GM12873 (cell line): ENCODE measurements around the gene SWI5.

ENCODE experiments used
- CTCF ChIP-seq: IDR thresholded peaks from 2 replicates; pipeline ENCODE4 v1.5.1; 2012; ENCODE audit warnings: low read depth, mild to moderate bottlenecking, moderate library complexity, low read length, control low read depth; ENCODE audit not compliant: insufficient read depth; ENCODE audit errors: missing control alignments

The SWI5 gene

DNA sequence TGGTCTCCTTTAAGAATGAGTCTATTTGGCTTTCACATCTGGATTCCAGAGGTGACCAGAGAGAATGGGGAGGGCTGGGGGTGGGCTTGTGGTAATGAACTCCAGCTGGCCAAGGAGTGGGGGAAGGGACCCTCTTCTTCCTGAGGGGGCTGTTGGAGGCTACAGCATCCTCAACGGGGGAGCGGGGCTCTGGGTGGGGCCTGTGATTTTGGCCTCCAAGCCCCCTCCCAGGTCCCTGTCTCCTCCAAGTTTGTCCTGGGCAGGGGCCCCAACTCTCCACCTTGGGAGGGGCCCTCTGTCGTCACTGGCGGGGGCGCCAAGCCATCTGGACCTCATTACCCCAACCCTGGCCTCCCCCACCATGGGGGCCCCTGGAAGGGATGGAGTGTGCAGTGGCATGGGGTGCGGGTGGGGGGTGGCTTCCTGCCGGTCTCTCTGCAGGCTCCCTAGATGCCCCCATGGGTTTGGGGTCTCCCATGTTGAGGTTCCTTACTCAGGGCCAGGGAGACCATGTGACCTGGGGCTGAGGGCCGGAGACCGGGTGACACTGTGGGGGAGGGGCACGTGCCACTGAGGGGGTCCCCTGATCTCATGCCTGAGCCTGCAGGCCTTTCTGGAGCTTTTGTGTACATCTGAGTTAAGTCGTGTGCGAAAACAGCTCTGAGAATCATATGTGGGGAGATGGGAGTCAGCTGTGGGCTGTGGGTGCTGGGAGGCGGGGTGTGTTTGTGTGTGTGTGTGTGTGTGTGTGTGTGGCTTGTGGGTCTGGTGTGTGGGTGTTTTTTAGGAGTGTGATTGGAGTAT, 32.7 kb upstream of the SWI5 start:
- no peak for TF ChIP-seq CTCF

DNA sequence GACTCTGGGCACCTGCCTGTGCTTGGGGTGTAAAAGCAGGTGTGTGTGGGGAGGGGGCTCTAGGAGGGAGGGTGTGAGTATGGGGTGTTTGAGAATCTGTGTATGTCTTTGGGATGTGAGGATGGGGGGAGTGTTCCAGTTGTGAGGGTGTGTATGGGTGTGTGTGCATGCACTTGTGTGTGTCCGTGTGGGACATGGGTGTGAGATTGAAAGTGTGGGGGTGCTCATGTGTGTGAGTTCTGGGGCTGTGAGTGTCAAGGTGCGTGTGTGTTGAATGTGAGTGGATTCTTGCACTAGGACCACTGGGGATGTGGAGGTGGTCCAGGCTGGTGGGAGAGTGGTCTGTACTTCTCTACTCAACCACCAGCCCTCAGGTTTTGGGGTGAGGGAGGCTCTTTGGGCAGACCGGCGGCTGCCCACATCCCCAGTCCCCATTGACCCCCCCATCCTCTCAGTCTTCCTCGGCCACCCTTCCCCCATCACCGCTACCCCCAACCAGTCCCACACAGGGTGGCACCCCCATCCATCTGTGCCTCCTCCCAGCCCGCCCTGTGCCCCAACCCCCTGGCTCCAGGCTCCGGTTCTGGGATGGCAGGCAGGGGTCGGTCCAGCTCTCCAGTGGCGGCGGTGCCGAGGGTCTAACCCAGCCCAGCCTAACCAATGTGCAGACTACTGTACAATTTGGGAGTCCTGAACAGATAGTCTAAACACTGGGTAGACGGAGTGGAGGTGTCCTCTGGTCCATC, 31.8 kb upstream of the SWI5 start:
- no peak for TF ChIP-seq CTCF

- no peak for TF ChIP-seq CTCF
These were observed 31.2 kb upstream of the SWI5 start for GRCh38 chr9:128244837-128245231.

DNA sequence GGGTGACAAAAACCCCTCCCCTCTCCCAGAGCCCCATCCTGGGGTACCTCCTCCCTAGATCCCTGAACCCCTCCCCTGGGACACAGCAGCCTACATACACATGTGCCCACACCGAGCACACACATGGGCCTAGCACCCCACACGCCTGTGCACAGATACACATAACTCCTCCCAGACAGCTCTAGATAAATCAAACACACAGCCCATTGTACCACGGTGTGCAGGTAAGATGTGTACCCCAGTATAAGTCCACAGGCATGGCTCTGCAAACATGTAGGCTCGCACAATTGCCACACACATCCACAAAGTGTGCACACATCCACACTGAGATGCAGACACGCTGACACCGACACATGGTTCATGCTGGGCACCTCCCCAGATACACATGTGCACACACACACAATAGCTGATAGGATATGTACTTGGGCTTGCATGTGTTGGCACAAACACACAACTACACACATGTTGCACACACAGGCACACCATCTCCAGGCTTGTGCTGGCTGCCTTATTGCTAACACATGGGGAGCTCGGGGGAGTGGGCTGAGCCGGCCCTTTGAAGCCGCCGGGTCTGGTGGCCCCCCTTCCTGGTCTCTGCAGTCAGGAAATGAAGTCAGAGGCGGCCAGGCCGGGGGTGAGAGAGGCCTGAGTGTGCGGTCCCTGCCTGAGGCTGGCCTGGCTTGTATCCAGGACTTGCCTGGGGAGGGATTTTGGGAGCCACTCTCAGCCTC, 30.5 kb upstream of the SWI5 start:
- TF ChIP-seq CTCF, result no peak

- no peak for TF ChIP-seq CTCF
These were observed 29.6 kb upstream of the SWI5 start for GRCh38 chr9:128246471-128246870.

GRCh38 chr9:128247226-128247803, 28.8 kb upstream of the SWI5 start:
- TF ChIP-seq CTCF, result no peak

- TF ChIP-seq CTCF, result no peak
These were observed 26.5 kb upstream of the SWI5 start for GRCh38 chr9:128249558-128249907.
